GM19468 (cell line): ENCODE results near the gene MICAL3.

ENCODE experiments used
- ATAC-seq: cut with Tn5 transposase; IDR thresholded peaks from one replicate; pipeline ENCODE4 v1.9.1; 2021; ENCODE audit warnings: mild to moderate bottlenecking, moderate library complexity, moderate number of reproducible peaks; ENCODE audit not compliant: unreplicated experiment; ENCODE audit errors: extremely low read depth

Gene MICAL3

DNA sequence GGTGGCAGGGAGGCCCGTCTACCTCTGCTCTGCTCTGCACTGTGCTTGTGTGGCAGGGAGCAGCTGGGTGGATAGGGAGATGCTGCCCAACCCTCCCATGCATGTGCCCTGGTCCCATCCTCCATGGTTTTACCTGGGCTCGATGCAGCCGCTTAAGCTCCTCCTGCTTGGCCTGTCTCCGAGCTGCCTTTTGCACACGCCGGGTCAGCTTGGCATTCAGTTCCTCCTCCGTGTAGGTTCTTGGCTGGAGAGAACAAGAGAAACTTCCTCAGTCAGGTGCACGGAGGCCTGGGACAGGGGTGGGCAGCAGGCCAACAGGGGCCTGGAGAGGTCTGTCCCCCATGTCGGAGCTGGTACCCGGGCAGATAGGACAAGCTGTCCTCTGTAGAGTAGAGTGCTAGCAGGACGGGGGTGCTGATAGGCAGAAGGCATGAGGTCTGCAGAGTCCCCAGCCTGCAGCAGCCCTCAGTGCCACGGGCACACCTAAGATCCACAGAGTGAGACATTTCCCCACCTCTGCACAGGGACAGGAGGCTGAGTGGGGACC is 213.7 kb downstream of the MICAL3 start:
- no peak for ATAC-seq

GRCh38 chr22:17808693-17809403 is 215.5 kb downstream of the MICAL3 start:
- no peak for ATAC-seq

- no peak for ATAC-seq
Measured at GRCh38 chr22:17807578-17808410, 216.6 kb downstream of the MICAL3 start.

GRCh38 chr22:17807086-17807485 is 217.3 kb downstream of the MICAL3 start:
- ATAC-seq, result no peak

- no peak for ATAC-seq
Measured at GRCh38 chr22:17806437-17806836, 217.9 kb downstream of the MICAL3 start.

GRCh38 chr22:17804331-17805080 is 219.9 kb downstream of the MICAL3 start:
- ATAC-seq, result no peak

GRCh38 chr22:17803609-17804270 is 220.6 kb downstream of the MICAL3 start:
- ATAC-seq, result no peak

DNA sequence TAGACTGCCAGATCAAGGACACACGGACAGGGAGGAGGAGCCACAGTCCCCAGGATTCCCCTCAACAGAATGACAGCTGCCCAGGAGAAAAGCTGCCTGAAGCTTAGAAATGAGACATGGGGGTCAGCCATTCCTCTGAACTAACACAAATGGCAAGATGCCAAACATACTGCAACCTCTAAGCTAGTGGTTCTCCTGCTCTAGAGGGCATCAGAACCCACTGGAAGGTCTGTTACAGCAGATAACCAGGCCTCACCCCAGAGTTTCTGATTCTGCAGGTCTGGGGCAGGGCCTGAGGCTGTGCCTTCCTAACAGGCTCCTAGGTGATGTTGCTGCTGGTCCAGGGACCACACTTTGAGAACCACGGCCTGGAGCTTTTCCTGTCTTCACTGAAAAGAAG is 221.5 kb downstream of the MICAL3 start:
- ATAC-seq, result no peak

- ATAC-seq, result no peak
Measured at GRCh38 chr22:17802411-17802810, 221.9 kb downstream of the MICAL3 start.

DNA sequence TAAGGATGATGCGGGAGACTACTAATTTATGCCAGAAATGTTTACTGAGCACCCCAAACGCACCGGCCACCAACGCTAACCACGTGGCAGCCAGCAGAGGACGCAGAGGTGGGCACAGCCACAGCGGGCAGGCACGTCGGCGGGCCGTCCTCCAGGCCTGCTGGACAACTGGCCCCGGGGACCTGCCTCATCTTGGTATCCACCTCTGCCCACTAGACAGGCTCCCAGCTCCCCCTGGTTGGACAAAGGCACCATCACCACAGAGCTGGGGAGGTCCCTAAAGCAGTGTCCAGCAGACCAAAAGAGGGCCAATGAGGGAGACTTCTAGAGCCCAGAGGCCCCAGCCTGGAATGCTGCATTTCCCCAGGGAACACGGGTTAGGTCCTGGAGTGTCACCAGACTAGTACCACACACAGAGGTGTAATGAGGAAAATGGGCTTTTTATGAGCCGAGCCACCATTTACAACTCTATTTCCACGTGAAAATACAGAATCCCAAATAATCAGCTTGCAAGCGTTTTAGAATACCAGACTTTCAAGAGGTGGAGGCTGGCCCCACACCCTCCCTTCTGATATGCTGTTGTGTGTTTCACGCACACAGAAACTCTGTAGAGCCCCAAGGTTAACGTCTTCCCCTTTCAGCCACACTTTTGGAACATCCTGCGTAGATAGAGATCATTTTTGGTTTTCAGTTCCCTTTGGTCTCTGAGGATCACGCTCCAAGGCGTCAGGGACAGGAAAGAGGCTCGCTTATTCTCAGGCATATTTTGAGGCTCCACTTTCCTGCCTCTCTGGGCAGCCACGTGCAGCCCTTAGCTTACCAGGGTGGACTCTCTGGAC is 226.4 kb downstream of the MICAL3 start:
- ATAC-seq, result peak; percentile 26

DNA sequence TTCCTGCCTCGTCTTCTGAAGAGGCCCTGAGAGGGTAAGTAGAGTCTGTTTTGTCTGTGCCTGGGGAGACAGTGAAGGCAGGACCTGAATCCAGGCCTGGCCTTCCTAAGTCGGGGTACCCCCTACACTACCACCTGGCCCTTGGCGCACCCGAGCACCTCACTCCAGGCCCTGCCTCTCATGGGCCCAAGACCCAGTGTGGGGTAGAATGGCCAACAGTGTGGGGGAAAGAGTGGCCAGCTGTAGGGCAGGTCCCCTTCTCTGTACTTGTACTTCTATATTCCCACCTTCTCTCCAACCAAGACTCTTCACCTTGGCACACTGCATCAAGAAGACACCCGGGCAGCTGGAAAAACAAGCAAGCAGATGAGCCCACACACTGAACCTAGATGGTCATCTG is 227.7 kb downstream of the MICAL3 start:
- no peak for ATAC-seq

GRCh38 chr22:17795661-17796548 is 228.5 kb downstream of the MICAL3 start:
- no peak for ATAC-seq

DNA sequence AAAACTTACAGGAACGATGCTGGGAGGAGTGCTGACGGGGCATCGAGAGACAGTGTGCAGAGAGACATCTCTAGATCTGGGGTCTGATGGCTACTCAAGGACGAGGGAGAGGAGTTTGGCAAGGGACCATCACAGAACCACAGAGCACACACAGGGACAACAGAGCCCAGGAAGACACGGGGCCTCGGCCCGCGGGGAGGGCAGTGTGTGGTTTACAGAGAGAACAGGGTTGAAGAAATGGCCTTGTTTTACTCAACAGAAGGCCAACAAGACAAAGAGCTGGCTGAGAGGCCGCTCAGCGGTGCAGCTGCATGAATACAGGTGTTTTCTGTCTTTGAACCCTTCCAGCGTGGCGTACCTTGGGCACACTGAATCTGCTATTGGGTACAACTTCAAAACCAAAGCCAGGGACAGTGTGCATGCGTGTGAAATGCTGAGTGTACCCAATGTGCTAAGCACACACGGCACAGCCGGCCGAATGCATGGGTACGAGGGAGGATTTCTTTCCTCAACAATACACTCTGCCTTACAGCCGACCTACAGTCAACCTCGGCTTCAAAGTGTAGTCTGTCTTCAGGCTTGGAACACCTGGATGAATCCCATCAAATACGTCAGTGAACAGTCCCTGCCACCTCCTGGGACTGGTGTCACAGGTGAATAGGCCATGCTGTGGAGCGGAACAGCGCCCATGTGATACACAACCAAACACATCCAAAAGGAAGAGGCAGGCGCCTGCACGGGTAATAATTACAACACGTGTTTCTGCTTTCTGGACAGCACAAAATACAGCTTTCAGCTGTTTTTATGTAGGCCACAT is 229.4 kb downstream of the MICAL3 start:
- ATAC-seq, result no peak

DNA sequence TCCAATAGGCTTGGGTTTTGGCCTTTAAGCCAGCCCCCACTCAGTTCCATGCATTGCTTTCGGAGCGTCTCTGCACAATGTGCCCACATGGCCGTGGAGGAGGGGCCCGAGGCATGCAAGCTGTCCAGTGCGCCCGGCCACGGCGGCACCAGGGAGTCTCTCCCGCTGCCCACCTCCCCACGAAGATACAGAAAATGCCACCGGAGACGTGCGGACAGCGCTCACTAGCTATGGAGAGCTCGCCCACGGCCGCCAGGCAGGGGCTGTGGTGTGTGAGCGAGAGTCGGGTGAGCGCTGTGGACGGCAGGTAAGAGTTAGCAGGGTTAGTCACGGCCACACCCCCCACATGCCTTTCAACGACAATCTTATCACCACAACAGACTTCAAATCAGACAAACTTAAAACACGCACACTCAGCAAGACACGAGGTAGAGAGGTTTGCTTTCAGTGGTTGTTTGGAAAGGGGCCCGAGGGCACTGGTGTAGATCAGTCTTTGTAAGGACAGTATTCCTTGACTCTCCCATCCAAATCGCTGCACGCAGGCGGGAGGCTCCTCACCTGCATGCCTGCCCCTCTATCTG is 231.4 kb downstream of the MICAL3 start:
- no peak for ATAC-seq

DNA sequence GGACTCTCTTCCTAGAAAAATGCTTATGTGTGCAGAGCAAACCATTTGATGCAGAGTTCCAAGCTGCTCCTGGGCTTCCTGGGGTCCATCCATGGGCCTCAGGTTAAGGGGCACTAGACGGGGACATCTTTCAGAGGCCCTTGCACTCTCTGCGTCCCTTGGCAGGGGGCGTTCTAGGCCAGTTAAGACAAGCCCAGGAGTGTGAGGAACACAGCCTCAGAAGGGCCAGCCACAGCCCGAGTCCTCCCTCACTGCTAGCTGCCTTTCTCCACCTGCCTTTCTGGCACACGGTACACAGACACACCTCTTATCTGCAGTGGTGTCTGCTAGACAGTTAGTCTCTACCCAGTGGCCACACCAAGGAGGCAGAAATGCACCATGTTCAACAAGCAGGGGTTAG is 232.1 kb downstream of the MICAL3 start:
- no peak for ATAC-seq

GRCh38 chr22:17791196-17791595 is 233.2 kb downstream of the MICAL3 start:
- ATAC-seq, result no peak
